PFSK-1 (cell line): ENCODE data around the gene JPT1.

Experiments used
- FOXP2 ChIP-seq: optimal IDR thresholded peaks from 2 replicates; pipeline ENCODE3; 2011; ENCODE audit warnings: borderline replicate concordance, control low read depth, inconsistent platforms; ENCODE audit not compliant: insufficient read depth; ENCODE audit errors: extremely low read length, extremely low read depth
- POLR2AphosphoS5 ChIP-seq: IDR thresholded peaks from 2 replicates; pipeline ENCODE4 v1.6.1; 2012; ENCODE audit warnings: low read depth, mild to moderate bottlenecking, control low read depth, low read length, moderate library complexity
- REST ChIP-seq, 2 experiments: IDR thresholded peaks; 2 replicates each; pipeline versions ENCODE4 v1.6.1 to v1.8.0; 2011 to 2012; ENCODE audit warnings: low read depth in 2 of 2, low read length in 2 of 2, control low read depth in 1 of 2, inconsistent platforms in 1 of 2, mild to moderate bottlenecking in 1 of 2, moderate library complexity in 1 of 2; ENCODE audit not compliant: insufficient read depth in 1 of 2
- SIN3A ChIP-seq: IDR thresholded peaks from 2 replicates; pipeline ENCODE4 v1.6.1; 2012; ENCODE audit warnings: mild to moderate bottlenecking, low read length, moderate library complexity, borderline replicate concordance; ENCODE audit not compliant: insufficient read depth
- TAF1 ChIP-seq: IDR thresholded peaks from 2 replicates; pipeline ENCODE4 v1.6.1; 2012; ENCODE audit warnings: low read length, control low read depth, borderline replicate concordance; ENCODE audit not compliant: insufficient read depth

Gene JPT1

GRCh38 chr17:75181608-75182318, 27.5 kb upstream of the JPT1 start:
- TF ChIP-seq POLR2AphosphoS5: no peak
- peak; percentile 33; the same call in 1 of the 2 replicates for TF ChIP-seq TAF1

GRCh38 chr17:75181110-75181509, 26.8 kb upstream of the JPT1 start:
- TF ChIP-seq SIN3A (no peak), REST (IDR thresholded peaks at IDR 0.05; ENCODE audit: insufficient read depth in 1 of 2, low read depth in 2 of 2, low read length in 2 of 2) (no peak), FOXP2 (no peak), POLR2AphosphoS5 (no peak), TAF1 (no peak)

- TF ChIP-seq TAF1: no peak
These were observed 24.1 kb upstream of the JPT1 start for GRCh38 chr17:75178453-75178852.

- TF ChIP-seq SIN3A (no peak), REST (IDR thresholded peaks at IDR 0.05; ENCODE audit: insufficient read depth in 1 of 2, low read depth in 2 of 2, low read length in 2 of 2) (no peak), POLR2AphosphoS5 (no peak), TAF1 (no peak), FOXP2 (no peak)
These were observed 22.3 kb upstream of the JPT1 start for GRCh38 chr17:75176625-75177024.

GRCh38 chr17:75174996-75175395, 20.7 kb upstream of the JPT1 start:
- no peak for TF ChIP-seq TAF1
- TF ChIP-seq FOXP2: no peak
- TF ChIP-seq POLR2AphosphoS5: no peak
- no peak for TF ChIP-seq SIN3A
- TF ChIP-seq REST (IDR thresholded peaks at IDR 0.05; ENCODE audit: insufficient read depth in 1 of 2, low read depth in 2 of 2, low read length in 2 of 2): no peak

GRCh38 chr17:75173526-75173925, 19.2 kb upstream of the JPT1 start:
- no peak for TF ChIP-seq SIN3A
- TF ChIP-seq REST (IDR thresholded peaks at IDR 0.05; ENCODE audit: insufficient read depth in 1 of 2, low read depth in 2 of 2, low read length in 2 of 2): no peak
- TF ChIP-seq FOXP2: no peak
- no peak for TF ChIP-seq POLR2AphosphoS5
- no peak for TF ChIP-seq TAF1
